Vagina (tissue), 2 donors: ENCODE measurements around the gene TBC1D13.

ENCODE experiments used
- POLR2A ChIP-seq, 2 donors: fragments of 450-650 bp; IDR thresholded peaks; one replicate each; pipeline ENCODE4 v1.6.1; 2017; ENCODE audit warnings: antibody characterized with exemption in 2 of 2, mild to moderate bottlenecking in 2 of 2, moderate library complexity in 2 of 2
- POLR2AphosphoS5 ChIP-seq, 2 donors: sonication (generic); formaldehyde crosslinking; IDR thresholded peaks; one replicate each; pipeline ENCODE4 v1.9.0; 2017; ENCODE audit warnings: antibody characterized with exemption in 2 of 2, mild to moderate bottlenecking in 2 of 2, low read depth in 1 of 2; ENCODE audit not compliant: insufficient read depth in 1 of 2
- TF ChIP-seq, protein P1 (sequence below), 3 experiments: fragments of 450-650 bp in 2 of 3; fragments of 200-600 bp in 1 of 3; sonication (generic) in 1 of 3; IDR thresholded peaks; one replicate each; pipeline ENCODE4 v1.5.1; 2017 to 2019; ENCODE audit warnings: antibody characterized with exemption in 3 of 3, mild to moderate bottlenecking in 2 of 3, moderate library complexity in 2 of 3

DNA sequence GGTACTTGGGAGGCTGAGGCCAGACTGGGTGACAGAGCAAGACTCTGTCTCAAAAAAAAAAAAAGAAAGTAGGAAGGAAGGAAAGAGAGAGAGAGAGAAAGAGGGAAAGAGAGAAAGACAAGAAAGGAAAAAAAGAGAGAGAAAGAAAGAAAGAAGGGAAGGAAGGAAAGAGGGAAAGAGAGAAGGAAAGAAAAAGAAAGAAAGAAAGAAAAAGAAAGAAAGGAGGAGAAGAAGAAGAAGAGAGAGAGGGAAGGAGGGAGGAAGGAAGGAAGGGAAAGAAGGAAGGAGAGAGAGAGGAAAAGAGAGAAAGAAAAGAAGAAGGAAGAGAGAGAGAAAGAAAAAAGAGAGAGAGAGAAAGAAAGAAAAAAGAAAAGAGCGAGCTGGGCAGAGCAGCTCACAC is 12.2 kb upstream of the TBC1D13 start:
- TF ChIP-seq, protein P1, sequence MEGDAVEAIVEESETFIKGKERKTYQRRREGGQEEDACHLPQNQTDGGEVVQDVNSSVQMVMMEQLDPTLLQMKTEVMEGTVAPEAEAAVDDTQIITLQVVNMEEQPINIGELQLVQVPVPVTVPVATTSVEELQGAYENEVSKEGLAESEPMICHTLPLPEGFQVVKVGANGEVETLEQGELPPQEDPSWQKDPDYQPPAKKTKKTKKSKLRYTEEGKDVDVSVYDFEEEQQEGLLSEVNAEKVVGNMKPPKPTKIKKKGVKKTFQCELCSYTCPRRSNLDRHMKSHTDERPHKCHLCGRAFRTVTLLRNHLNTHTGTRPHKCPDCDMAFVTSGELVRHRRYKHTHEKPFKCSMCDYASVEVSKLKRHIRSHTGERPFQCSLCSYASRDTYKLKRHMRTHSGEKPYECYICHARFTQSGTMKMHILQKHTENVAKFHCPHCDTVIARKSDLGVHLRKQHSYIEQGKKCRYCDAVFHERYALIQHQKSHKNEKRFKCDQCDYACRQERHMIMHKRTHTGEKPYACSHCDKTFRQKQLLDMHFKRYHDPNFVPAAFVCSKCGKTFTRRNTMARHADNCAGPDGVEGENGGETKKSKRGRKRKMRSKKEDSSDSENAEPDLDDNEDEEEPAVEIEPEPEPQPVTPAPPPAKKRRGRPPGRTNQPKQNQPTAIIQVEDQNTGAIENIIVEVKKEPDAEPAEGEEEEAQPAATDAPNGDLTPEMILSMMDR (IDR thresholded peaks at IDR 0.05) = no peak
- TF ChIP-seq POLR2AphosphoS5 (IDR thresholded peaks at IDR 0.05; ENCODE audit: insufficient read depth in 1 of 2, low read depth in 1 of 2) (no peak), POLR2A (IDR thresholded peaks at IDR 0.05) (no peak)
